NCI-H226 (cell line): Measurements from ENCODE around the gene ZNF783.

Experiments used
- DNase-seq: peaks from one replicate; pipeline ENCODE4 v3.0.0-alpha.2; 2015

ZNF783 gene

GRCh38 chr7:149283321-149283720, 21.3 kb downstream of the ZNF783 start:
- no peak for DNase-seq

GRCh38 chr7:149284343-149284742, 22.3 kb downstream of the ZNF783 start:
- DNase-seq = no peak

GRCh38 chr7:149284850-149285585, 23.0 kb downstream of the ZNF783 start:
- no peak for DNase-seq

- DNase-seq = no peak
These were observed 23.6 kb downstream of the ZNF783 start for GRCh38 chr7:149285603-149286002.

GRCh38 chr7:149286811-149287400, 24.9 kb downstream of the ZNF783 start:
- no peak for DNase-seq

- no peak for DNase-seq
These were observed 25.6 kb downstream of the ZNF783 start for GRCh38 chr7:149287622-149288021.

GRCh38 chr7:149289262-149289661, 27.3 kb downstream of the ZNF783 start:
- DNase-seq = no peak

- DNase-seq = no peak
These were observed 27.9 kb downstream of the ZNF783 start for GRCh38 chr7:149289856-149290255.

- DNase-seq = no peak
These were observed 29.2 kb downstream of the ZNF783 start for GRCh38 chr7:149291036-149291780.

- DNase-seq = no peak
These were observed 29.9 kb downstream of the ZNF783 start for GRCh38 chr7:149291781-149292461.

GRCh38 chr7:149292462-149292823, 30.4 kb downstream of the ZNF783 start:
- DNase-seq = no peak

GRCh38 chr7:149293338-149293737, 31.3 kb downstream of the ZNF783 start:
- DNase-seq = no peak

- DNase-seq = no peak
These were observed 32.1 kb downstream of the ZNF783 start for GRCh38 chr7:149293946-149294633.

- DNase-seq = no peak
These were observed 32.9 kb downstream of the ZNF783 start for GRCh38 chr7:149294634-149295480.

- no peak for DNase-seq
These were observed 33.5 kb downstream of the ZNF783 start for GRCh38 chr7:149295481-149295850.

- no peak for DNase-seq
These were observed 34.4 kb downstream of the ZNF783 start for GRCh38 chr7:149296368-149296767.

- no peak for DNase-seq
These were observed 35.2 kb downstream of the ZNF783 start for GRCh38 chr7:149297034-149297755.

- no peak for DNase-seq
These were observed 38.8 kb downstream of the ZNF783 start for GRCh38 chr7:149300620-149301285.

- no peak for DNase-seq
These were observed 40.2 kb downstream of the ZNF783 start for GRCh38 chr7:149302222-149302621.

- no peak for DNase-seq
These were observed 40.9 kb downstream of the ZNF783 start for GRCh38 chr7:149302865-149303264.

GRCh38 chr7:149304006-149304405, 42.0 kb downstream of the ZNF783 start:
- DNase-seq = no peak
